Activated CD4-positive, alpha-beta T cell treated with anti-CD3 and anti-CD28 coated beads, Interleukin-2, amount 50 U/mL, for 16 hours (primary cell): ENCODE results near the gene SOX18.
A peak's percentile ranks its signal among the peaks of the same experiment; 100 is the strongest.

ENCODE experiments used
- DNase-seq: peaks from one replicate; pipeline ENCODE4 v3.0.0-alpha.2; 2020

The SOX18 gene

GRCh38 chr20:64051561-64052325 lies 2.3 kb upstream of the SOX18 start:
- DNase-seq = no peak

- no peak for DNase-seq
Measured at GRCh38 chr20:64051033-64051452, 1.6 kb upstream of the SOX18 start.

DNA sequence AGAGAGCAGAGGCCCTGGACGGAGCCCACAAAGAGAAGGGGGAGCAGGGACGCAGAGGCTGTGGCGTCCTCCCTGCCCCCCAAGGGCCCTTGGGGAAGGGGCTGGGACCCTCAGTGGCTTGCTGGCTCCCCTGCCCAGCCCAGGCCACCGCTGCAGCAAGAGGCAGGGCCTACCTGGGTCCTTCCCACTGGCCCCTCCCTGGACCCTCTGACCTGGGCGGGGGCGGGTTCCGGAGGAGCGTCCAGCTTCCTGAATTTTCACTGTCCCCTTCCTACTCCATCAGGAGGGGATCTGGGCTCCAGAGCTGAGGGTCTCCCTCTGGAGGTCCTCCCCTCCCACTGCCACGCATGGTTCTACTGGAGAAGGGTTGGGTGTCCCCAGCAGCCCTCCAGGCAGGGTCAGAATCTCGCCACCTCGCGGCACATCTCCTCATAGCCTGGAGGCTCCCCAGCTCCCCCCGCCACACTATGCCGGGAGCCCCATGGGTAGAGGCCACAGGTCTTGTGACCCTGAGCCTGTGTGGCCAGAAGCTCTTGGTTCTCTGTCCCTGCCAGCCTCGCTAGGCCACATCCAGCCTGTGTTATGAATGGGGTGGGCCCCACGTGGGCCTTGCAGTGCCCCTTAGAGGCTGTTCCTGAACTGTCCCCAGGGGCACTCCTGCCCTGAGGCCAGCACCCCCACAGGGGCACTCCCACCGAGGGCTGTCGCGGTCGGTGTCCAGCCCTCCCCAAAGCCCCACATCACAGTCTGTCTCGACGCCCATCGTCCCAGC lies 1.0 kb upstream of the SOX18 start:
- no peak for DNase-seq

GRCh38 chr20:64049878-64050260 lies 430 bp upstream of the SOX18 start:
- no peak for DNase-seq

GRCh38 chr20:64048402-64049044 lies 916 bp downstream of the SOX18 start:
- no peak for DNase-seq

- DNase-seq = no peak
Measured at GRCh38 chr20:64047968-64048401, 1.5 kb downstream of the SOX18 start.

GRCh38 chr20:64047046-64047389 lies 2.4 kb downstream of the SOX18 start:
- no peak for DNase-seq

- DNase-seq = no peak
Measured at GRCh38 chr20:64045346-64046011, 4.0 kb downstream of the SOX18 start.

DNA sequence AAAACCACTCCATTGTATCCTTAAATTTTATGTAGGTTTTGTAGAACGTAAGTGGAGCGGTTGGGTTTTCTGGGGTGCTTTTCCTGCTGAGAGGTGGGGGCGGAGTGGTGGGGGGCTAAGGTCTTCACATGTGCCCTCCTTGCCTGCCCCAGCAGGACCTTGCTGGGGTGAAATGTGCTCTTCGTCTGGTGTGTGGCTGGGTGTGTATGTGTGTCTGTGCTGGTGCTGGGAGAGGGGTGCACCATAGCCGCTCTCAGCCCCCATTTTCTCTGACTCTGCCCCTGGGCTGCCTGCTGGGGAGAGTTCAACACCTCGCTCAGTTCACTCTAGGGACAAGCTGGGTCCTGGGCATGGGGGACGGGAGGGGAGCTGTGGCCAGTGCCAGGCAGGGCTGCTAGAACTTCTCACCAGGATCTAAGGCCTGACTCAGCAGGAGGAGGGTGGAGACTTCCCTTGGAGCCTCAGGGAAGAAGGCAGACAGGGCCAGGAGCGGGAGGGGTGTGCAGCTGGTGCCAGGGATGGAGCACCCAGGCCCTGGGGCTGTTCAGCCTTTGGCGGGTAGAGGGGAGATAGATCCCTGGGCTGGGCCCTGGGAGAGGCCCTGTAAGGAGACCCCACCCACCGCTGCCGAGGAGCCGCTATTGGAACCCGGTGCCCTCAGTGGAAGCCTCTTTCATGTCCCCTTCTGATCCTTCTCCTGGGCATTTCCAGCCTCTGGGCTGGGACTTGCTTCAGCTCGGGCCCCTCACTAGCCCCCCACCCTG lies 4.8 kb downstream of the SOX18 start:
- DNase-seq = no peak

DNA sequence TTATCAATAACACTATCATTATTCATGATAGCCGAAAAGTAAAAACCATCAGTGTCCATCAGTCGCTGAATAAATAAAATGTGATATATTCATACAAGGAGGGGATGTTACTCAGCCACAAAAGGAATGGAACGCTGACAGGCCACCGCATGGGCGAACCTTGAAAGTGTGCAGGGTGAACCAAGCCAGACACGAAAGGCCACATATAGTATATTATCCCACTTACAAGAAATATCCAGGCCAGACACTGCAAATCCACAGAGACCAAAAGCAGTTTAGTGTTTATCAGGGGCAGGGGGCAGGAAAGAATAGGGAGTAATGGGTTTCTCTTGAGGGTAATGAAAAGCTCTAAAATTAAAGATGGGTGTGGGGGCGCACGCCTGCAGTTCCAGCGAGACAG lies 5.7 kb downstream of the SOX18 start:
- no peak for DNase-seq

GRCh38 chr20:64042054-64042781 lies 7.2 kb downstream of the SOX18 start:
- DNase-seq = no peak

- DNase-seq = no peak
Measured at GRCh38 chr20:64041781-64042053, 7.7 kb downstream of the SOX18 start.

DNA sequence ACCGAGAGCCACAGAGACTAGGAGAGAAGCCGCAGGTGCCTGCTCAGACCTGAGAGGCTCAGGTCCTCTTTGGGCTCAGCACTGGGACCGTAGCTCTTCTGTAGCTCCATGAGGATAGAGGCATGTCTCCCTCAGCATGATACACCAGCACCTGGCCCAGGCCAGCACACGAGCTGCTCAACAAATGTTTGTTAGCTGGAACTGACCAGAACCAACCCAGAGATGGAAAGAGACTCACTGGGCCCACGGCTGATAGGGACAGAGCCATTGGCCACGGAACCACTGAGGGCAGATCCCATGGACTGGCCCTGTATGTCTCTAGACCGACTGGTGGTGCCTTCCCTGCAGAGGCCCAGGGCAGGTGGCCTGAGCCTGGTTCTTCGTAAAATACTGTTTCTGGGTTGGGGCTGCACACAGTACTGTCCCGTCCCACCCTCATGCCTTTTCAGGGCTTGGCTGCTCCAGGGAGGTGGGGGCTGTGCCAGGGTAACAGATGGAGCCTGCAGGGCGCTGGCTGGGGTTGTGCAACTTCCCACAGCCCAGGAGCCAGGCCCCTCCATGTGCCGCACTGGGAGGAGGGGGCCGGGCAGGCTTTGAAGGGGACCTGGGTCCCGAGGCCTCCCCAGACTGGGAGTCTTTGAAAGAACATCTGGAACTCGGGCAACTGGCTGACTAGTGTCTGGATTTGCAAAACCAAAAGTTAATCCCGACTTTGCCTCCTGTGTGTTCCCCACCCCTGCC lies 8.2 kb downstream of the SOX18 start:
- DNase-seq = no peak

DNA sequence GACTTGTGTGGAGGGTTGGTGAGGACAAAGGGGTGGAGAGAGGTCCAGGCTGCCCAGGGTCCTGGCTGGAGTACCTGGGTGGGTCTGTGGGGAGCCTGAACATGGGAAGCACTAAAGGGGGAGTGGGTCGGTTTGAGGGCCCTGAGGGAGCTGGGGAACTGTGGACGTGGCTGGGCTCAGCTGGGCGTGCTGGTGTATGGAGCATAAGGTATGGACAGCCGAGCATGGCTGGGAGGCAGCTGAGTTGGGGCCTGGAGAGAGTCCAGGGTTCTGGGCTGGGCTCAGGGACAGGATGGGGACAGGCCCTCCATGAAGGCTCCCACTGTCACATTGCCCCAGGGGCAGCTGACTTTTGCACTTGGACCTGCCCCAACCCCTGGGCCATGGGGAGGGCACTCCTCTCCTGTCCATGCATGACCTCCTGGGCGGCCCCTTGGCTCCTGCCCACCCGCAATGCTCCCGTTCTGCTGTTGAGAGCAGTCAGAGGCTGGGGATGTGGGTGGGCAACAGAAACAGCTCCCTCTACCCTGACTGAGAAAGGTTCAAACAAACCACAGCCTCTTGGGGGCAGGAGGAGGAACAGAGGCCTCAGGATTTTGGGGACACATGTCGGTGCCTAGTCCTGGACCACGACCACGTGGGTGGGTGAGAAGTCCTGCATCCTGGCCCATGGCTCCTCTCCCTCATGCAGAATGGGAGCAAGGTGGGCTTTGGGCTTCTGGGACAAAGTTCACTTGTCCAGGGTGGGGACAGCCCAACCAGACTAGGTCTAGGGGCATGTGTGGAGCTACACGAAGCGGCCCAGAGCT lies 9.0 kb downstream of the SOX18 start:
- no peak for DNase-seq

- no peak for DNase-seq
Measured at GRCh38 chr20:64039293-64040160, 9.9 kb downstream of the SOX18 start.

DNA sequence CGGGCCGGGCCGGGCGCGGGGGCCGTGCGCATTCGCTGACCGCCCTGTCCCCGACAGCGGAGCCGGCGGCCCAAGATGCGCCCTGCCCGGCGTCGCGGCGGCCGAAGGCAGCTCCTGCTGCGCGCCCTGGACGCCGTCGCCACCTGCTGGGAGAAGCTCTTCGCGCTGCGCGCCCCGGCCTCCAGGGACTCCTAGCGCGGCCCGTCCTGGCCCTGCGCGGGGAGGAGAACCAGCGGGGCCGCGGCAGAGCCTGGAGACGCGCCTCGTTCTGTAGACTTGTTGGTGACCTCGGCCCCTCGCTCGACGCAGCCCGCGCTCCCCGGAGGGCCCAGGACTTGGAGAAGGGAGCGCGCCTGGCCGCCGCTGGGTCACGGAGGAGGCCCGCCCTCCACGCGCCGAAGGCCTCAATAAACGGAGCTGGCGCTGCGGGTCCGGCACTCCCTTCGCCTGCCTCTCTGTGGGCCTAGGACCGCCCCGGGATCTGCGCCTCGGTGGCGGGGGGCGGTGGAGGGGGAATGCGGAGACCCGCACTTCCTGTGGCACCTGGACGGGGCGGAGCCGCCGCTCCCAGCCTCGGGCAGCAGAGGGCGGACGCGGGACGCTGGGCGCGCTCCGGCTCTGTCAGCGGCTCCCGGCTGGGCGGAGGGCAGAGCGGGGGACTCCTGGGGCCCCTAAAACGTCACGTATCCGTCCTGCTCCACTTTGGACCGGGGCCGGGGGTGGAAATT lies 10.7 kb downstream of the SOX18 start:
- peak; percentile 74 for DNase-seq

DNA sequence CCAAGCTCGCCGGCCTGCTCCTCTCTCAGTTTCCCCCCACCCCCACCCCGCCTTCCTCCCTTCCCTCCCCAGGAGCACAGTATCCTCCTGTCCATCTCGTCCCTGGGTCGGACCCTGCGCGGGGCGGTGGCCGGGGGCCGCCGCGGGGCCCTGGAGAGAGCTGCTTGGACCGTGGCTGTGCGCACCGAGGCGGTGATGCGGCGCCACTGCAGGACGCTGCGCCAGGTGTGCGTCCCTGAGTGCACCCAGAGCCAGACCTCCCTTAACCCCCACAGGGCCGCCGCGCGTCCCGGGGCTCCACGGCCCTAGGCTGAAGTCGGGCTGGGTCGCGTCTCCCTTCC lies 11.2 kb downstream of the SOX18 start:
- DNase-seq = peak; percentile 31

- DNase-seq = peak; percentile 32
Measured at GRCh38 chr20:64037498-64038213, 11.8 kb downstream of the SOX18 start.
